PC-9 (cell line): Measurements from ENCODE around the gene NDST1. TPM values are rescaled to one million over a fixed set of nuclear protein-coding genes. Genes with fewer than 3 reads are reported as not detected.
"Not testable (repeated sequence)": the region's sequence is repeated elsewhere in the genome, so short reads cannot be mapped to it uniquely, and the experiment has no call there.

Experiments used
- BruUV-seq: library from RNA; stranded (reverse); fragments of 400-500 nt; replicated peaks from 2 replicates; lab custom pipeline; 2021; lab: Mats Ljungman, UMichigan
- CTCF ChIA-PET: fragments of 300-600 bp; sonication (Branson Sonifier 250); formaldehyde crosslinking; loops from one replicate; lab custom pipeline; 2022; ENCODE audit warnings: antibody characterized with exemption; lab: Charles Lee
- POLR2A ChIA-PET: fragments of 300-600 bp; sonication (Branson Sonifier 250); formaldehyde crosslinking; loops from one replicate; lab custom pipeline; 2022; ENCODE audit warnings: antibody characterized with exemption; ENCODE audit not compliant: unreplicated experiment; lab: Charles Lee
- DNase-seq, 2 experiments: peaks; one replicate each; pipeline versions ENCODE4 v3.0.0 to v3.0.0-alpha.2; 2015 to 2022; ENCODE audit warnings: mixed read lengths in 1 of 2
- H2AFZ ChIP-seq: fragments of 200-600 bp; sonication (generic); 2 replicates; pipeline ENCODE4 v1.8.1; 2017; ENCODE audit warnings: antibody characterized with exemption
- H3F3A ChIP-seq: fragments of 200-600 bp; sonication (generic); 2 replicates; pipeline ENCODE4 v1.8.1; 2017; ENCODE audit warnings: antibody characterized with exemption, mild to moderate bottlenecking, low read depth; ENCODE audit not compliant: insufficient read depth
- H3K27ac ChIP-seq: fragments of 200-600 bp; sonication (generic); 2 replicates; pipeline ENCODE4 v1.6.1; 2016; ENCODE audit warnings: mixed run types
- H3K27me3 ChIP-seq: fragments of 200-600 bp; sonication (generic); 2 replicates; pipeline ENCODE4 v1.6.1; 2016; ENCODE audit warnings: low read depth, mixed run types; ENCODE audit not compliant: insufficient read depth
- H3K36me3 ChIP-seq: fragments of 200-600 bp; sonication (generic); 2 replicates; pipeline ENCODE4 v1.6.1; 2016; ENCODE audit warnings: low read depth, mixed run types
- H3K4me1 ChIP-seq: fragments of 200-600 bp; sonication (generic); replicated peaks from 2 replicates; pipeline ENCODE4 v1.6.1; 2016; ENCODE audit warnings: mixed run types; ENCODE audit not compliant: insufficient read depth
- H3K4me2 ChIP-seq: fragments of 200-600 bp; sonication (generic); 2 replicates; pipeline ENCODE4 v1.6.1; 2017; ENCODE audit warnings: mixed run types
- H3K4me3 ChIP-seq: fragments of 200-600 bp; sonication (generic); 2 replicates; pipeline ENCODE4 v1.6.1; 2016; ENCODE audit warnings: mixed run types
- H3K79me2 ChIP-seq: fragments of 200-600 bp; sonication (generic); 2 replicates; pipeline ENCODE4 v1.6.1; 2017; ENCODE audit warnings: low read depth, mixed run types
- H3K9me2 ChIP-seq: fragments of 200-600 bp; sonication (generic); 2 replicates; pipeline ENCODE4 v1.8.1; 2017; ENCODE audit warnings: mild to moderate bottlenecking; ENCODE audit not compliant: insufficient read depth
- H3K9me3 ChIP-seq: fragments of 200-600 bp; sonication (generic); 2 replicates; pipeline ENCODE4 v1.8.1; 2016; ENCODE audit warnings: low read depth; ENCODE audit not compliant: insufficient read depth
- H4K20me1 ChIP-seq: fragments of 200-600 bp; sonication (generic); 2 replicates; pipeline ENCODE4 v1.8.1; 2017; ENCODE audit not compliant: insufficient read depth
- CTCF ChIP-seq: fragments of 200-600 bp; sonication (generic); conservative IDR thresholded peaks from 2 replicates; pipeline ENCODE4 v1.6.1; 2017; ENCODE audit warnings: mixed run types, antibody characterized with exemption, mild to moderate bottlenecking, moderate library complexity
- EZH2 ChIP-seq: fragments of 200-600 bp; sonication (generic); IDR thresholded peaks from 2 replicates; pipeline ENCODE4 v1.8.0; 2017; ENCODE audit warnings: antibody characterized with exemption, low read depth
- intact Hi-C: fragments of 100-400 bp; cut with micrococcal nuclease; formaldehyde crosslinking; loops from one replicate; pipeline ENCODE4 v1.10.0; 2022; ENCODE audit not compliant: unreplicated experiment
- total RNA-seq: library from RNA; stranded (reverse); gene quantifications from 2 replicates; pipeline ENCODE4 v1.2.3, GENCODE V29; 2021

Gene NDST1
- total RNA-seq, 1 experiment from 2014 or later = 94.3 TPM

- Histone ChIP-seq H3K4me3 (no peak overlapping the region), H3K4me2 (peak overlapping the region; percentile 46), H3F3A (peaks cover 46% of the 10 kb centered on the region), H3K4me1 (peaks cover 45% of the 10 kb centered on the region), H3K79me2 (peaks cover 72% of the 10 kb centered on the region), H3K9me2 (no peaks in the 10 kb centered on the region), H3K9me3 (no peaks in the 10 kb centered on the region), H3K27me3 (no peaks in the 10 kb centered on the region), H2AFZ (no peak overlapping the region), H4K20me1 (peaks cover 84% of the 10 kb centered on the region), H3K36me3 (no peaks in the 10 kb centered on the region), H3K27ac (peak overlapping the region; percentile 72)
- no TSS peak for BruUV-seq
- ChIA-PET CTCF (interaction anchor here (0.6 to 1.0 kb wide), 2 partner anchors 44 to 57 kb away, joined by 3 read pairs; no protein-coding TSS in a partner anchor), POLR2A (interaction anchor here (0.5 to 1.1 kb wide), 5 partner anchors 44 to 75 kb away, joined by 3 to 10 read pairs (median 3); no protein-coding TSS in a partner anchor)
- TF ChIP-seq EZH2 (no peak), CTCF (no peak)
- intact Hi-C loops = loop anchor here (1.0 kb wide), 4 partner anchors 20 to 48 kb away; no protein-coding TSS in a partner anchor
- peak; percentile 96 to 100 for DNase-seq
These were observed 9.6 kb downstream of the NDST1 start for GRCh38 chr5:150517272-150518152.

GRCh38 chr5:150518712-150519559, 11.0 kb downstream of the NDST1 start:
- intact Hi-C loops, CTCF ChIA-PET, H3K27ac ChIP-seq, H3K9me2 ChIP-seq, H3K9me3 ChIP-seq, DNase-seq, H3K36me3 ChIP-seq, H2AFZ ChIP-seq, BruUV-seq, H3K4me3 ChIP-seq, H3K27me3 ChIP-seq: not testable (repeated sequence)
- Histone ChIP-seq H3K4me2 (peak overlapping the region; percentile 46; the same call in 1 of the 2 replicates), H3F3A (peaks cover 43% of the 10 kb centered on the region), H4K20me1 (peaks cover 82% of the 10 kb centered on the region), H3K4me1 (peaks cover 45% of the 10 kb centered on the region), H3K79me2 (peaks cover 63% of the 10 kb centered on the region)
- POLR2A ChIA-PET = interaction anchor here (1.1 kb wide), 1 partner anchor 45 kb away, joined by 10 read pairs; no protein-coding TSS in a partner anchor

GRCh38 chr5:150519560-150519945, 11.6 kb downstream of the NDST1 start:
- Histone ChIP-seq H3K9me3 (no peaks in the 10 kb centered on the region), H2AFZ (no peak overlapping the region), H3F3A (peaks cover 37% of the 10 kb centered on the region), H4K20me1 (peaks cover 86% of the 10 kb centered on the region), H3K36me3 (no peaks in the 10 kb centered on the region), H3K27ac (no peak overlapping the region), H3K27me3 (no peaks in the 10 kb centered on the region), H3K9me2 (no peaks in the 10 kb centered on the region), H3K4me2 (no peak overlapping the region), H3K79me2 (peaks cover 66% of the 10 kb centered on the region), H3K4me3 (no peak overlapping the region), H3K4me1 (peaks cover 39% of the 10 kb centered on the region)
- no peak for DNase-seq
- BruUV-seq = no TSS peak
- ChIA-PET CTCF (no interaction called here), POLR2A (no interaction called here)
- intact Hi-C loops = no loop called here
- TF ChIP-seq EZH2 (no peak), CTCF (no peak)
